Lung (tissue), 12 donors: ENCODE measurements around the gene CUBN. TPM values are rescaled to one million over a fixed set of nuclear protein-coding genes. Genes with fewer than 3 reads are reported as not detected.

Experiments
- ATAC-seq: fragments of 200-7000 bp; cut with Tn5 transposase; one replicate; pipeline ENCODE4 v1.9.1; 2020; ENCODE audit warnings: moderate number of reproducible peaks; ENCODE audit not compliant: insufficient read depth, low FRiP score
- DNase-seq, 3 donors: peaks; one replicate each; pipeline ENCODE4 v3.0.0-alpha.2; 2013 to 2017
- H3K27ac ChIP-seq, 2 donors: one replicate each; pipeline ENCODE4 v1.5.1; 2013; ENCODE audit warnings: mild to moderate bottlenecking in 2 of 2, moderate library complexity in 2 of 2, control low read depth in 1 of 2, inconsistent platforms in 1 of 2, low read depth in 1 of 2, low read length in 1 of 2
- H3K27me3 ChIP-seq, 3 donors: one replicate each; pipeline ENCODE4 v1.5.1; 2013; ENCODE audit warnings: low read length in 2 of 3; ENCODE audit not compliant: control insufficient read depth in 3 of 3, insufficient read depth in 3 of 3
- H3K36me3 ChIP-seq, 4 donors: one replicate each; pipeline ENCODE4 v1.5.1; 2013; ENCODE audit warnings: low read length in 4 of 4, mild to moderate bottlenecking in 1 of 4, moderate library complexity in 1 of 4; ENCODE audit not compliant: control insufficient read depth in 4 of 4, insufficient read depth in 4 of 4
- H3K4me1 ChIP-seq, 5 donors: one replicate each; pipeline ENCODE4 v1.5.1; 2013; ENCODE audit warnings: low read length in 5 of 5, mild to moderate bottlenecking in 2 of 5, moderate library complexity in 1 of 5; ENCODE audit not compliant: control insufficient read depth in 5 of 5, insufficient read depth in 5 of 5
- H3K4me3 ChIP-seq: one replicate; pipeline ENCODE4 v1.5.1; 2013; ENCODE audit warnings: mild to moderate bottlenecking, control low read depth, moderate library complexity
- H3K9ac ChIP-seq, 2 donors: one replicate each; pipeline ENCODE4 v1.5.1; 2013; ENCODE audit warnings: low read length in 2 of 2, control low read depth in 1 of 2; ENCODE audit not compliant: insufficient read depth in 1 of 2
- H3K9me3 ChIP-seq, 4 donors: one replicate each; pipeline ENCODE4 v1.5.1; 2013; ENCODE audit warnings: low read length in 3 of 4, mild to moderate bottlenecking in 1 of 4, moderate library complexity in 1 of 4; ENCODE audit not compliant: control insufficient read depth in 4 of 4, insufficient read depth in 3 of 4
- WGBS, 2 donors: extraction: QIAGEN DNeasy Blood & Tissue Kit; methylation state at CpG; one replicate each; pipeline ENCODE4 v1.1.7; 2013; 5-methylcytosine and 5-hydroxymethylcytosine counted together
- polyA plus RNA-seq, 2 donors: library from polyadenylated mRNA; stranded (reverse); fragments of 200-250 nt; gene quantifications; one replicate each; pipeline ENCODE4 v1.2.1, GENCODE V29; 2013
- total RNA-seq, 2 donors: library from RNA; depleted of rRNA in 1 of 2; stranded (reverse); fragments of >200 nt in 1 of 2; gene quantifications; one replicate each; pipeline ENCODE4 v1.2.1, GENCODE V29; 2014 to 2021
- TF ChIP-seq, protein P1 (sequence below): IDR thresholded peaks from 2 replicates; pipeline ENCODE4 v1.5.1; 2012; ENCODE audit warnings: mild to moderate bottlenecking; ENCODE audit errors: control extremely low read depth, extremely low read depth
- donor health status: control.
- donor health status: control.
- donor health status: Bipolar disorder and iron deficiency.
- donor health status: healthy.
- donor health status: DM: yes; HTN: yes; CAD: no.

Gene CUBN
- total and polyA plus RNA-seq, 4 donors: 0.33 to 5.1 (median 1.0) TPM

DNA sequence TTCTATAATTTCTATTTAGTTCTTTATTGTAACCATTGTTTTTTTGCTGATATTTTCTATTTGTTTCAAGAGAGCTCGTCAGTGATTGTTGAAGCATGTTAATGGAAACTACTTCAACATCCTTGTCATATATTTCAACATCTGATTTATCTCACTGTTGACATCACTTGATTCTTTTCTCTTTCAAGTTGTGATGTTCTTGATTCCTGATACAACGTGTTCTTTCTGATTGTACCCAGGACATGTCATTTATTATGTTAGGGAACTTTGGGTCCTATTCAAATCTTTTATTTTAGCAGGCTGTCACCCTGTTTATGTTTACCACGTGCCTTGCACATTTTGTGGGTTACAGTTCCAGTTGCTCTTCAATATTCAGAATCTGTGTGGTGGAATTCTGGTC is 232.6 kb downstream of the CUBN start:
- H3K4me1 ChIP-seq: peaks cover 0 to 2% (median 0%) of the 10 kb centered on the region in 5 donors
- H3K27ac ChIP-seq: no peak overlapping the region
- no peak for ATAC-seq
- no peak overlapping the region for H3K9ac ChIP-seq
- no peaks in the 10 kb centered on the region for H3K36me3 ChIP-seq
- no peak for DNase-seq
- H3K27me3 ChIP-seq: no peaks in the 10 kb centered on the region
- TF ChIP-seq, protein P1, sequence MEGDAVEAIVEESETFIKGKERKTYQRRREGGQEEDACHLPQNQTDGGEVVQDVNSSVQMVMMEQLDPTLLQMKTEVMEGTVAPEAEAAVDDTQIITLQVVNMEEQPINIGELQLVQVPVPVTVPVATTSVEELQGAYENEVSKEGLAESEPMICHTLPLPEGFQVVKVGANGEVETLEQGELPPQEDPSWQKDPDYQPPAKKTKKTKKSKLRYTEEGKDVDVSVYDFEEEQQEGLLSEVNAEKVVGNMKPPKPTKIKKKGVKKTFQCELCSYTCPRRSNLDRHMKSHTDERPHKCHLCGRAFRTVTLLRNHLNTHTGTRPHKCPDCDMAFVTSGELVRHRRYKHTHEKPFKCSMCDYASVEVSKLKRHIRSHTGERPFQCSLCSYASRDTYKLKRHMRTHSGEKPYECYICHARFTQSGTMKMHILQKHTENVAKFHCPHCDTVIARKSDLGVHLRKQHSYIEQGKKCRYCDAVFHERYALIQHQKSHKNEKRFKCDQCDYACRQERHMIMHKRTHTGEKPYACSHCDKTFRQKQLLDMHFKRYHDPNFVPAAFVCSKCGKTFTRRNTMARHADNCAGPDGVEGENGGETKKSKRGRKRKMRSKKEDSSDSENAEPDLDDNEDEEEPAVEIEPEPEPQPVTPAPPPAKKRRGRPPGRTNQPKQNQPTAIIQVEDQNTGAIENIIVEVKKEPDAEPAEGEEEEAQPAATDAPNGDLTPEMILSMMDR: no peak
- no peaks in the 10 kb centered on the region for H3K9me3 ChIP-seq
- WGBS, 2 donors: 73 to 89% methylated on average over 3 of the region's 3 CpGs
- H3K4me3 ChIP-seq: no peak overlapping the region

- Histone ChIP-seq H3K9ac (no peak overlapping the region), H3K27me3 (no peaks in the 10 kb centered on the region), H3K9me3 (no peaks in the 10 kb centered on the region), H3K27ac (no peak overlapping the region), H3K36me3 (no peaks in the 10 kb centered on the region), H3K4me3 (no peak overlapping the region), H3K4me1 (peaks cover 0 to 12% (median 0%) of the 10 kb centered on the region in 5 donors)
- ATAC-seq: no peak
- TF ChIP-seq, protein P1: no peak
- WGBS, 2 donors: 62 to 79% methylated on average over 1 of the region's 1 CpG
- no peak for DNase-seq
These were observed 234.8 kb downstream of the CUBN start for GRCh38 chr10:16894821-16895220.

GRCh38 chr10:16893664-16894063 is 235.9 kb downstream of the CUBN start:
- no peak overlapping the region for H3K9ac ChIP-seq
- no peak for DNase-seq
- H3K27me3 ChIP-seq: no peaks in the 10 kb centered on the region
- TF ChIP-seq, protein P1: no peak
- no peak overlapping the region for H3K4me3 ChIP-seq
- no peaks in the 10 kb centered on the region for H3K36me3 ChIP-seq
- no peak for ATAC-seq
- WGBS, 2 donors: 45 to 67% methylated on average over 5 of the region's 5 CpGs
- H3K27ac ChIP-seq: no peak overlapping the region
- H3K9me3 ChIP-seq: no peaks in the 10 kb centered on the region
- H3K4me1 ChIP-seq: peaks cover 0 to 12% (median 0%) of the 10 kb centered on the region in 5 donors
